OCI-LY7 (cell line): ENCODE data around the gene FXYD2.

Source experiments
- EZH2phosphoT487 ChIP-seq: fragments of 200-600 bp; sonication (generic); IDR thresholded peaks from 2 replicates; pipeline ENCODE4 v1.6.1; 2018; ENCODE audit warnings: low read depth, borderline replicate concordance, mild to moderate bottlenecking, mixed run types, antibody characterized with exemption, low read length, moderate library complexity, mixed read lengths
- TF ChIP-seq, protein P1 (sequence below): fragments of 200-600 bp; sonication (generic); conservative IDR thresholded peaks from 2 replicates; pipeline ENCODE4 v1.5.1; 2014; ENCODE audit warnings: mild to moderate bottlenecking, antibody characterized with exemption, low read length, moderate library complexity, mixed read lengths

DNA sequence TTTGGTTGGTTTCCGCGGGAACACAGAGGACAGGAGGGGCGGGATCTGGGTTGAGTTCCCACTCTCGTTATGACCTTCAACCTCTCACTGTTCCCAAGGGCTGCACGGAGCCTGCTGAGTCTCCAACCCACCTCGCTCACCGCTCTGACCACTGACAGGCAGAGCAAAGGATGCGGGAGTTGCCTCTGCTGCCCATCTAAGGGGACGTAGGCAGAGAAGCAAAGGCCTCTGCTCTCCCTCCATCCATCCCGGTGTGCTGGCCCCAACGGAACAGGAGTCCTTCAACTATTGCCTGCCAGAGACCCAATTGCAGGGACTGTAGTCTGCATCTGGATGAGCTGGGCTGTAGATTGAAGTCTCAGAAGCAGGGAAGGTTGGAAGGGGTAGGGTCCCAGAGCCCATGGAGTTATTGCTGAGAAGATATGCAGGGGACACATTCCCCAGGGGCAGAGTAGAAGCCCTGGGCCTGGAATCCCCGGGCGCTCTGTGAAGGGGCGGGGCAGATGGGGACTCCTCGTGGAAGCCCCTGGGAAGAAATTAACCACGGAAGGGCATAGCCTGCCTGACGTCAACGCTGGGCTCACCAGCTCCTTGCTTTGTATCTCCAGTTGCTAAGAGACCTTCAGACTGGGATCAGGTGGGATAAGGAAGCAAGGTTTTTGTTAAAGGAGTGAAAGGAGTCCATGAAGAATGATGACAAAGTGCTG lies 12.7 kb upstream of the FXYD2 start:
- TF ChIP-seq, protein P1, sequence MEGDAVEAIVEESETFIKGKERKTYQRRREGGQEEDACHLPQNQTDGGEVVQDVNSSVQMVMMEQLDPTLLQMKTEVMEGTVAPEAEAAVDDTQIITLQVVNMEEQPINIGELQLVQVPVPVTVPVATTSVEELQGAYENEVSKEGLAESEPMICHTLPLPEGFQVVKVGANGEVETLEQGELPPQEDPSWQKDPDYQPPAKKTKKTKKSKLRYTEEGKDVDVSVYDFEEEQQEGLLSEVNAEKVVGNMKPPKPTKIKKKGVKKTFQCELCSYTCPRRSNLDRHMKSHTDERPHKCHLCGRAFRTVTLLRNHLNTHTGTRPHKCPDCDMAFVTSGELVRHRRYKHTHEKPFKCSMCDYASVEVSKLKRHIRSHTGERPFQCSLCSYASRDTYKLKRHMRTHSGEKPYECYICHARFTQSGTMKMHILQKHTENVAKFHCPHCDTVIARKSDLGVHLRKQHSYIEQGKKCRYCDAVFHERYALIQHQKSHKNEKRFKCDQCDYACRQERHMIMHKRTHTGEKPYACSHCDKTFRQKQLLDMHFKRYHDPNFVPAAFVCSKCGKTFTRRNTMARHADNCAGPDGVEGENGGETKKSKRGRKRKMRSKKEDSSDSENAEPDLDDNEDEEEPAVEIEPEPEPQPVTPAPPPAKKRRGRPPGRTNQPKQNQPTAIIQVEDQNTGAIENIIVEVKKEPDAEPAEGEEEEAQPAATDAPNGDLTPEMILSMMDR = no peak
- TF ChIP-seq EZH2phosphoT487 = no peak
